ENCODE results near the gene RNF123. TPM values are rescaled to one million over a fixed set of nuclear protein-coding genes. Genes with fewer than 3 reads are reported as not detected.

RNF123 gene
- total RNA-seq, 4 donors from 2014 or later = 14.7 to 23.7 (median 19.7) TPM

GRCh38 chr3:49727154-49727923 lies 38.0 kb downstream of the RNF123 start:
- TF ChIP-seq CTCF (IDR thresholded peaks at IDR 0.05; ENCODE audit: low read depth) = no peak

GRCh38 chr3:49727924-49728361 lies 38.6 kb downstream of the RNF123 start:
- no peak for TF ChIP-seq CTCF (IDR thresholded peaks at IDR 0.05; ENCODE audit: low read depth)

GRCh38 chr3:49729966-49730609 lies 40.7 kb downstream of the RNF123 start:
- TF ChIP-seq CTCF (IDR thresholded peaks at IDR 0.05; ENCODE audit: low read depth) = no peak

- no peak for TF ChIP-seq CTCF (IDR thresholded peaks at IDR 0.05; ENCODE audit: low read depth)
Measured at GRCh38 chr3:49732597-49732996, 43.2 kb downstream of the RNF123 start.

- no peak for TF ChIP-seq CTCF (IDR thresholded peaks at IDR 0.05; ENCODE audit: low read depth)
Measured at GRCh38 chr3:49733551-49733950, 44.2 kb downstream of the RNF123 start.

GRCh38 chr3:49734752-49735151 lies 45.4 kb downstream of the RNF123 start:
- TF ChIP-seq CTCF (IDR thresholded peaks at IDR 0.05; ENCODE audit: low read depth) = no peak

GRCh38 chr3:49738067-49738713 lies 48.8 kb downstream of the RNF123 start:
- TF ChIP-seq CTCF (IDR thresholded peaks at IDR 0.05; ENCODE audit: low read depth) = no peak
